GM12878 (cell line): ENCODE measurements around the gene EBI3. TPM values are rescaled to one million over a fixed set of nuclear protein-coding genes. Genes with fewer than 3 reads are reported as not detected.

ENCODE experiments used
- ATF3 ChIP-seq: IDR thresholded peaks from 2 replicates; pipeline ENCODE4 v1.6.1; 2011; ENCODE audit warnings: low read depth, mild to moderate bottlenecking, low read length, moderate library complexity, borderline replicate concordance; ENCODE audit errors: extremely low read depth
- BMI1 ChIP-seq: fragments of 450-650 bp; IDR thresholded peaks from 2 replicates; pipeline ENCODE4 v1.6.1; 2016; ENCODE audit warnings: mild to moderate bottlenecking, moderate library complexity, borderline replicate concordance
- CBX3 ChIP-seq: fragments of 200-600 bp; sonication (generic); IDR thresholded peaks from 2 replicates; pipeline ENCODE4 v1.6.1; 2016; ENCODE audit warnings: low read depth, borderline replicate concordance
- CHD4 ChIP-seq: fragments of 200-600 bp; sonication (generic); IDR thresholded peaks from 2 replicates; pipeline ENCODE4 v1.6.1; 2016; ENCODE audit warnings: mild to moderate bottlenecking
- GABPA ChIP-seq: IDR thresholded peaks from 2 replicates; pipeline ENCODE4 v1.6.1; 2014; ENCODE audit warnings: antibody characterized with exemption, low read depth, mild to moderate bottlenecking, inconsistent platforms
- NBN ChIP-seq: fragments of 450-650 bp; IDR thresholded peaks from 2 replicates; pipeline ENCODE4 v1.6.1; 2016
- POU2F2 ChIP-seq: IDR thresholded peaks from 3 replicates; pipeline ENCODE4 v1.6.1; 2011; ENCODE audit warnings: low read depth, mild to moderate bottlenecking, low read length, borderline replicate concordance
- RAD21 ChIP-seq: IDR thresholded peaks from 2 replicates; pipeline ENCODE4 v1.6.1; 2011; ENCODE audit warnings: mild to moderate bottlenecking, low read depth, low read length, moderate library complexity; ENCODE audit not compliant: insufficient read depth
- USF1 ChIP-seq: IDR thresholded peaks from 2 replicates; pipeline ENCODE4 v1.6.1; 2011; ENCODE audit warnings: borderline replicate concordance, low read depth, mild to moderate bottlenecking, moderate library complexity, mixed read lengths, low read length; ENCODE audit not compliant: insufficient read depth; ENCODE audit errors: extremely low read length
- YBX1 ChIP-seq: fragments of 450-650 bp; IDR thresholded peaks from 2 replicates; pipeline ENCODE4 v1.6.1; 2016; ENCODE audit warnings: antibody characterized with exemption
- ZNF24 ChIP-seq: fragments of 450-650 bp; IDR thresholded peaks from 2 replicates; pipeline ENCODE4 v1.6.1; 2017; ENCODE audit warnings: antibody characterized with exemption, mild to moderate bottlenecking
- polyA plus RNA-seq, 11 experiments: library from polyadenylated mRNA; depleted of rRNA in 4 of 11; unstranded in 6 of 11; stranded (reverse) in 5 of 11; fragments of >200 nt; fragmentation: Nextera tagmentation in 4 of 11; fragmentation: Illumina TruSeq in 1 of 11; extraction: Ambion mirVana in 4 of 11; extraction: Trizol in 1 of 11; gene quantifications; 1 replicate in 1 of 11; 2 replicates in 10 of 11; pipeline versions ENCODE4 v1.2.1 to v1.2.3, GENCODE V29; 2011 to 2016; ENCODE audit warnings: inconsistent platforms in 2 of 11, missing spikeins in 2 of 11, low read depth in 1 of 11
- total RNA-seq, 4 experiments: library from RNA; depleted of rRNA in 3 of 4; stranded (reverse); fragments of >200 nt in 3 of 4; fragmentation: Illumina TruSeq in 1 of 4; extraction: Trizol in 1 of 4; gene quantifications; 2 replicates each; pipeline versions ENCODE4 v1.2.1 to v1.2.3, GENCODE V29; 2013 to 2021
- TF ChIP-seq, protein P1 (sequence below): fragments of 450-650 bp; IDR thresholded peaks from 2 replicates; pipeline ENCODE4 v1.6.1; 2016; ENCODE audit warnings: mild to moderate bottlenecking

Gene EBI3
- total and polyA plus RNA-seq, 10 of the 15 experiments (the other 5 are each of a cell fraction or from before 2014, with no cell fraction given) = 22.0 to 288 (median 186) TPM

DNA sequence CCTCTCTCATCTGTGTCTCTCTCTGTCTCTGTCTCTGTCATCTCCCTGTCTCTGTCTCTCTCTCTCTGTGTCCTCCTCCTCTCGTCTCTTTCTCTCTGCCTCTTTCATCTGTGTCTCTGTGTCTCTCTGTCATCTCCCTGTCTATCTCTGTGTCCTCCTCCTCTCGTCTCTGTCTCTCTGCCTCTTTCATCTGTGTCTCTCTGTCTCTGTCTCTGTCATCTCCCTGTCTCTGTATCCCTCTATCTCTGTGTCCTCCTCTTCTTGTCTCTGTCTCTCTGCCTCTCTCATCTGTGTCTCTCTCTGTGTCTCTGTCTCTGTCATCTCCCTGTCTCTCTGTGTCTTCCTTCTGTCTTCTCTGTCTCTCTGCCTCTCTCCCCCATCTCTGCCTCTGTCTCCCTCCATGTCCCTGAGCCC lies 551 bp upstream of the EBI3 start (continued):
- no peak for TF ChIP-seq BMI1
- TF ChIP-seq RAD21 = no peak
- TF ChIP-seq, protein P1, sequence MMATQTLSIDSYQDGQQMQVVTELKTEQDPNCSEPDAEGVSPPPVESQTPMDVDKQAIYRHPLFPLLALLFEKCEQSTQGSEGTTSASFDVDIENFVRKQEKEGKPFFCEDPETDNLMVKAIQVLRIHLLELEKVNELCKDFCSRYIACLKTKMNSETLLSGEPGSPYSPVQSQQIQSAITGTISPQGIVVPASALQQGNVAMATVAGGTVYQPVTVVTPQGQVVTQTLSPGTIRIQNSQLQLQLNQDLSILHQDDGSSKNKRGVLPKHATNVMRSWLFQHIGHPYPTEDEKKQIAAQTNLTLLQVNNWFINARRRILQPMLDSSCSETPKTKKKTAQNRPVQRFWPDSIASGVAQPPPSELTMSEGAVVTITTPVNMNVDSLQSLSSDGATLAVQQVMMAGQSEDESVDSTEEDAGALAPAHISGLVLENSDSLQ = peak; percentile 40; the same call in 1 of the 2 replicates
- TF ChIP-seq YBX1 = peak; percentile 52; the same call in 1 of the 2 replicates
- no peak for TF ChIP-seq GABPA
- no peak for TF ChIP-seq ATF3
- no peak for TF ChIP-seq ZNF24
- peak; percentile 98; the same call in 1 of the 2 replicates for TF ChIP-seq NBN
- no peak for TF ChIP-seq POU2F2
- TF ChIP-seq USF1 = no peak
- no peak for TF ChIP-seq CBX3
- TF ChIP-seq CHD4 = no peak
